Measurements from ENCODE around the gene DCC.

- TF ChIP-seq EZH2phosphoT487 (IDR thresholded peaks at IDR 0.05; ENCODE audit: insufficient read depth, low read depth) (no peak), EZH2 (IDR thresholded peaks at IDR 0.05; ENCODE audit: insufficient read depth, poor library complexity, severe bottlenecking) (no peak)
Measured at GRCh38 chr18:52394602-52395001, 54.6 kb downstream of the DCC start.
